H9 (cell line): ENCODE results near the gene SPX. TPM values are rescaled to one million over a fixed set of nuclear protein-coding genes. Genes with fewer than 3 reads are reported as not detected.

Experiments
- DNase-seq: peaks from one replicate; pipeline ENCODE4 v3.0.0-alpha.2; 2017
- H2AFZ ChIP-seq: one replicate; pipeline ENCODE4 v1.6.1; 2013; ENCODE audit warnings: mild to moderate bottlenecking, low read length, control low read depth, moderate library complexity
- H2AK5ac ChIP-seq: 2 replicates; pipeline ENCODE4 v1.6.1; 2013; ENCODE audit warnings: low read length, control low read depth, mixed read lengths; ENCODE audit not compliant: insufficient read length
- H2BK120ac ChIP-seq: one replicate; pipeline ENCODE4 v1.6.1; 2013; ENCODE audit warnings: low read depth, mild to moderate bottlenecking, low read length, control low read depth, inconsistent platforms; ENCODE audit not compliant: poor library complexity, severe bottlenecking
- H2BK12ac ChIP-seq: 2 replicates; pipeline ENCODE4 v1.6.1; 2013; ENCODE audit warnings: low read length, control low read depth, mixed read lengths, low read depth; ENCODE audit not compliant: insufficient read length
- H2BK15ac ChIP-seq: 2 replicates; pipeline ENCODE4 v1.6.1; 2013; ENCODE audit warnings: low read depth, low read length, control low read depth
- H2BK20ac ChIP-seq: one replicate; pipeline ENCODE4 v1.6.1; 2013; ENCODE audit warnings: low read depth, mild to moderate bottlenecking, low read length, control low read depth, inconsistent platforms; ENCODE audit not compliant: poor library complexity, severe bottlenecking
- H2BK5ac ChIP-seq: 2 replicates; pipeline ENCODE4 v1.6.1; 2013; ENCODE audit warnings: low read length, control low read depth, mixed read lengths; ENCODE audit not compliant: insufficient read length
- H3K14ac ChIP-seq: 2 replicates; pipeline ENCODE4 v1.6.1; 2013; ENCODE audit warnings: low read length, control low read depth; ENCODE audit not compliant: insufficient read depth
- H3K18ac ChIP-seq: 2 replicates; pipeline ENCODE4 v1.6.1; 2013; ENCODE audit warnings: low read depth, mild to moderate bottlenecking, mixed read lengths, low read length, control low read depth; ENCODE audit not compliant: insufficient read length
- H3K23ac ChIP-seq: 2 replicates; pipeline ENCODE4 v1.6.1; 2013; ENCODE audit warnings: low read length, control low read depth, mixed read lengths, low read depth; ENCODE audit not compliant: insufficient read length
- H3K23me2 ChIP-seq: 2 replicates; pipeline ENCODE4 v1.6.1; 2013; ENCODE audit warnings: low read depth, mild to moderate bottlenecking, mixed read lengths, low read length, control low read depth; ENCODE audit not compliant: insufficient read length, poor library complexity, severe bottlenecking
- H3K27ac ChIP-seq: 2 replicates; pipeline ENCODE4 v1.5.1; 2013; ENCODE audit warnings: low read length, control low read depth, mixed read lengths, low read depth; ENCODE audit not compliant: insufficient read length
- H3K27me3 ChIP-seq: 2 replicates; pipeline ENCODE4 v1.6.1; 2013; ENCODE audit warnings: low read length, control low read depth, inconsistent platforms; ENCODE audit not compliant: insufficient read depth
- H3K4ac ChIP-seq: 2 replicates; pipeline ENCODE4 v1.6.1; 2013; ENCODE audit warnings: low read depth, mild to moderate bottlenecking, control low read depth, inconsistent platforms, low read length, moderate library complexity
- H3K4me1 ChIP-seq: 2 replicates; pipeline ENCODE4 v1.6.1; 2013; ENCODE audit warnings: low read length, control low read depth, inconsistent platforms; ENCODE audit not compliant: insufficient read depth
- H3K4me2 ChIP-seq: 2 replicates; pipeline ENCODE4 v1.6.1; 2013; ENCODE audit warnings: low read length, control low read depth, mixed read lengths; ENCODE audit not compliant: insufficient read length, insufficient read depth
- H3K56ac ChIP-seq: 2 replicates; pipeline ENCODE4 v1.6.1; 2013; ENCODE audit warnings: low read depth, mild to moderate bottlenecking, mixed read lengths, low read length, control low read depth; ENCODE audit not compliant: insufficient read length
- H3K79me1 ChIP-seq: 2 replicates; pipeline ENCODE4 v1.6.1; 2013; ENCODE audit warnings: low read depth, mild to moderate bottlenecking, moderate library complexity, low read length, control low read depth, inconsistent platforms; ENCODE audit not compliant: insufficient read depth, poor library complexity, severe bottlenecking
- H3K79me2 ChIP-seq: 2 replicates; pipeline ENCODE4 v1.6.1; 2013; ENCODE audit warnings: low read length, control low read depth, inconsistent platforms; ENCODE audit not compliant: insufficient read depth
- H3K9ac ChIP-seq: 2 replicates; pipeline ENCODE4 v1.6.1; 2013; ENCODE audit warnings: low read length, control low read depth, mixed read lengths; ENCODE audit not compliant: insufficient read length; ENCODE audit errors: extremely low read depth
- H3K9me3 ChIP-seq: one replicate; pipeline ENCODE4 v1.6.1; 2013; ENCODE audit warnings: low read depth, low read length, inconsistent platforms; ENCODE audit not compliant: control insufficient read depth
- H3T11ph ChIP-seq: one replicate; pipeline ENCODE4 v1.6.1; 2013; ENCODE audit warnings: mild to moderate bottlenecking, low read length, control low read depth, inconsistent platforms
- H4K20me1 ChIP-seq: one replicate; pipeline ENCODE4 v1.6.1; 2013; ENCODE audit not compliant: control insufficient read depth, insufficient read length, insufficient read depth
- H4K5ac ChIP-seq: 2 replicates; pipeline ENCODE4 v1.6.1; 2013; ENCODE audit warnings: low read depth, mild to moderate bottlenecking, mixed read lengths, low read length, control low read depth; ENCODE audit not compliant: insufficient read length
- H4K8ac ChIP-seq: replicated peaks from 2 replicates; pipeline ENCODE4 v1.6.1; 2013; ENCODE audit warnings: low read length, control low read depth, mixed read lengths, low read depth; ENCODE audit not compliant: insufficient read length
- H4K91ac ChIP-seq: 2 replicates; pipeline ENCODE4 v1.6.1; 2013; ENCODE audit warnings: low read depth, mild to moderate bottlenecking, moderate library complexity, mixed read lengths, low read length, control low read depth; ENCODE audit not compliant: insufficient read length
- H3K27ac Mint-ChIP-seq, 3 experiments: 2 replicates in 2 of 3; 3 replicates in 1 of 3; pipeline ENCODE4 v1.8.0; 2020 to 2021; ENCODE audit warnings: mixed read lengths in 3 of 3, mild to moderate bottlenecking in 1 of 3, moderate library complexity in 1 of 3
- H3K27me3 Mint-ChIP-seq: 2 replicates; pipeline ENCODE4 v1.8.0; 2021; ENCODE audit warnings: low read depth, mild to moderate bottlenecking, moderate library complexity, mixed read lengths
- H3K36me3 Mint-ChIP-seq, 3 experiments: 2 replicates in 2 of 3; 3 replicates in 1 of 3; pipeline ENCODE4 v1.8.0; 2020 to 2021; ENCODE audit warnings: low read depth in 3 of 3, mixed read lengths in 3 of 3; ENCODE audit not compliant: insufficient read depth in 1 of 3
- H3K4me1 Mint-ChIP-seq, 2 experiments: 2 replicates each; pipeline ENCODE4 v1.8.0; 2020; ENCODE audit warnings: mixed read lengths in 2 of 2
- H3K4me3 Mint-ChIP-seq, 2 experiments: 2 replicates in 1 of 2; 3 replicates in 1 of 2; pipeline ENCODE4 v1.8.0; 2020 to 2021; ENCODE audit warnings: mild to moderate bottlenecking in 2 of 2, mixed read lengths in 2 of 2, moderate library complexity in 1 of 2
- H3K9me3 Mint-ChIP-seq, 2 experiments: 2 replicates in 1 of 2; 3 replicates in 1 of 2; pipeline ENCODE4 v1.8.0; 2020; ENCODE audit warnings: mild to moderate bottlenecking in 2 of 2, mixed read lengths in 2 of 2, moderate library complexity in 1 of 2
- whole genome bisulfite sequencing: extraction: QIAGEN DNeasy Blood & Tissue Kit; methylation state at CpG from one replicate; pipeline ENCODE4 v1.1.7; 2013; ENCODE audit warnings: missing lambda C conversion rate, low lambda C conversion rate, mixed read lengths; ENCODE audit not compliant: insufficient read length; ENCODE audit errors: extremely low coverage; 5-methylcytosine and 5-hydroxymethylcytosine counted together
- total RNA-seq: library from RNA; stranded (reverse); gene quantifications from 2 replicates; pipeline ENCODE4 v1.2.1, GENCODE V29; 2021
- TF ChIP-seq, protein P1 (sequence below): fragments of 200-600 bp; sonication (generic); conservative IDR thresholded peaks from 3 replicates; pipeline ENCODE4 v1.8.0; 2021; ENCODE audit warnings: antibody characterized with exemption, mild to moderate bottlenecking

The SPX gene
- total RNA-seq, 1 experiment from 2014 or later = 0.35 TPM

DNA sequence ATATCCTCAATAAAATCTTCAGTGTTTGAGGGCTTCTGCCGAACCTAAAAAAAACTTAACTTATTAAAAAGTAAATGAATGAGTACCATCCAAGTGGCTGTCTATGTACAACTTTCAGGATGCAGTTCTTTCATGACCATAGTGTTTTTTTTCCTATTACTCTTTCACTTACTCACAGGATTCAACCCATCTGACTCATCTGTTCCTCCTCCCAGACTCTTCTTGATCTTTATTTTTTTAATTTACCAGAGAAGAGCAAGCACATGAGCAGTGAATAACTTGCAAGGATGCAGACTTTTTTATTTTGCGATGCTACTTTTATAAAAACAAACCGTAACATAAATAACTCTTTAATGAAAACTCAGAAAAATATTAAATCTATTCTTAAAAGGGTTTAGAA lies 49.1 kb upstream of the SPX start:
- H3K79me2 ChIP-seq = no peaks in the 10 kb centered on the region

More for the DNA sequence above, 49.1 kb upstream of the SPX start:
- H3T11ph ChIP-seq = no peak overlapping the region
- no peak overlapping the region for H3K23ac ChIP-seq
- H3K23me2 ChIP-seq = no peaks in the 10 kb centered on the region
- no CpG with 5 or more reads among the region's 3 CpGs for WGBS
- no peak overlapping the region for H2BK15ac ChIP-seq
- H2AFZ ChIP-seq = no peak overlapping the region
- H2BK12ac ChIP-seq = no peak overlapping the region
- H3K9me3 Mint-ChIP-seq = no peaks in the 10 kb centered on the region
- no peaks in the 10 kb centered on the region for H3K9me3 ChIP-seq
- DNase-seq = no peak
- no peak overlapping the region for H2BK120ac ChIP-seq
- peaks cover 2 to 37% (median 18%) of the 10 kb centered on the region in 3 experiments; a peak in 5 of 7 replicates for H3K36me3 Mint-ChIP-seq
- no peaks in the 10 kb centered on the region for H3K4me1 Mint-ChIP-seq
- no peak overlapping the region for H3K4me2 ChIP-seq
- H4K5ac ChIP-seq = no peak overlapping the region
- no peaks in the 10 kb centered on the region for H3K79me1 ChIP-seq
- no peaks in the 10 kb centered on the region for H3K27me3 Mint-ChIP-seq
- H3K27ac ChIP-seq = no peak overlapping the region
- H3K27me3 ChIP-seq = no peaks in the 10 kb centered on the region
- no peaks in the 10 kb centered on the region for H3K4me1 ChIP-seq
- no peak overlapping the region for H3K4ac ChIP-seq
- H2BK5ac ChIP-seq = no peak overlapping the region
- H3K4me3 Mint-ChIP-seq = no peak overlapping the region
- no peak overlapping the region for H3K18ac ChIP-seq
- H3K56ac ChIP-seq = no peak overlapping the region
- no peak overlapping the region for H4K8ac ChIP-seq
- no peak overlapping the region for H2AK5ac ChIP-seq
- H2BK20ac ChIP-seq = no peak overlapping the region
- TF ChIP-seq, protein P1, sequence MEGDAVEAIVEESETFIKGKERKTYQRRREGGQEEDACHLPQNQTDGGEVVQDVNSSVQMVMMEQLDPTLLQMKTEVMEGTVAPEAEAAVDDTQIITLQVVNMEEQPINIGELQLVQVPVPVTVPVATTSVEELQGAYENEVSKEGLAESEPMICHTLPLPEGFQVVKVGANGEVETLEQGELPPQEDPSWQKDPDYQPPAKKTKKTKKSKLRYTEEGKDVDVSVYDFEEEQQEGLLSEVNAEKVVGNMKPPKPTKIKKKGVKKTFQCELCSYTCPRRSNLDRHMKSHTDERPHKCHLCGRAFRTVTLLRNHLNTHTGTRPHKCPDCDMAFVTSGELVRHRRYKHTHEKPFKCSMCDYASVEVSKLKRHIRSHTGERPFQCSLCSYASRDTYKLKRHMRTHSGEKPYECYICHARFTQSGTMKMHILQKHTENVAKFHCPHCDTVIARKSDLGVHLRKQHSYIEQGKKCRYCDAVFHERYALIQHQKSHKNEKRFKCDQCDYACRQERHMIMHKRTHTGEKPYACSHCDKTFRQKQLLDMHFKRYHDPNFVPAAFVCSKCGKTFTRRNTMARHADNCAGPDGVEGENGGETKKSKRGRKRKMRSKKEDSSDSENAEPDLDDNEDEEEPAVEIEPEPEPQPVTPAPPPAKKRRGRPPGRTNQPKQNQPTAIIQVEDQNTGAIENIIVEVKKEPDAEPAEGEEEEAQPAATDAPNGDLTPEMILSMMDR = no peak
- no peak overlapping the region for H4K91ac ChIP-seq
- no peak overlapping the region for H3K9ac ChIP-seq
- H4K20me1 ChIP-seq = no peaks in the 10 kb centered on the region
- H3K14ac ChIP-seq = no peak overlapping the region
- H3K27ac Mint-ChIP-seq = no peak overlapping the region
